Spleen (tissue), 7 donors: ENCODE results near the gene AEBP2.

Experiments used
- POLR2A ChIP-seq, 3 donors: fragments of 450-650 bp; IDR thresholded peaks; one replicate each; pipeline ENCODE4 v1.5.1; 2017; ENCODE audit warnings: antibody characterized with exemption in 3 of 3, mild to moderate bottlenecking in 1 of 3
- POLR2AphosphoS5 ChIP-seq, 3 donors: sonication (generic); formaldehyde crosslinking; IDR thresholded peaks; one replicate each; pipeline ENCODE4 v1.5.1; 2017; ENCODE audit warnings: antibody characterized with exemption in 3 of 3
- TF ChIP-seq, protein P1 (sequence below), 11 experiments: fragments of 200-600 bp in 7 of 11; fragments of 450-650 bp in 4 of 11; sonication (generic) in 4 of 11; IDR thresholded peaks in 8 of 11; conservative IDR thresholded peaks in 3 of 11; 1 replicate in 7 of 11; 2 replicates in 4 of 11; pipeline versions ENCODE4 v1.4.0 to v1.8.0; 2016 to 2021; ENCODE audit warnings: antibody characterized with exemption in 11 of 11, inconsistent platforms in 4 of 11, mild to moderate bottlenecking in 1 of 11
- donor health status: DM: no; HTN: no; CAD: no; lungs with moderate emphysema.
- donor health status: DM: no; HTN: no; CAD: no.
- donor health status: DM: no; HTN: no; CAD: no.

DNA sequence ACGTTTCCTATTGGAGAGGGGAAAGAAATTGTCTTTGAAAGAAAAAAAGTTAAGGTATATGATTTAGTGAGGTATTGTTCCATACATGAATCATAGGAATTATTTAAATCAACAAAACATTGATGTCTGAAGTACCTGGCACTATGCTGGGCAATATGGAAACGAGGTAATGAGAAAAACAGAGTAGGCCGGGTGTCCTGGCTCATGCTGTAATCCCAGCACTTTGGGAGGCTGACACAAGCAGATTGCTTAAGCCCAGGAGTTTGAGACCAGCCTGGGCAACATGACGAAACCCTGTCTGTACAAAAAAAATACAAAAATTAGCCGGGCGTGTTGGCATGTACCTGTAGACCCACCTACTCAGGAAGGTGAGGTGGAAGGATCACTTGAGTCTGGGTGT is 45.9 kb downstream of the AEBP2 start:
- TF ChIP-seq POLR2A (IDR thresholded peaks at IDR 0.05) (no peak), POLR2AphosphoS5 (IDR thresholded peaks at IDR 0.05) (no peak)
- TF ChIP-seq, protein P1, sequence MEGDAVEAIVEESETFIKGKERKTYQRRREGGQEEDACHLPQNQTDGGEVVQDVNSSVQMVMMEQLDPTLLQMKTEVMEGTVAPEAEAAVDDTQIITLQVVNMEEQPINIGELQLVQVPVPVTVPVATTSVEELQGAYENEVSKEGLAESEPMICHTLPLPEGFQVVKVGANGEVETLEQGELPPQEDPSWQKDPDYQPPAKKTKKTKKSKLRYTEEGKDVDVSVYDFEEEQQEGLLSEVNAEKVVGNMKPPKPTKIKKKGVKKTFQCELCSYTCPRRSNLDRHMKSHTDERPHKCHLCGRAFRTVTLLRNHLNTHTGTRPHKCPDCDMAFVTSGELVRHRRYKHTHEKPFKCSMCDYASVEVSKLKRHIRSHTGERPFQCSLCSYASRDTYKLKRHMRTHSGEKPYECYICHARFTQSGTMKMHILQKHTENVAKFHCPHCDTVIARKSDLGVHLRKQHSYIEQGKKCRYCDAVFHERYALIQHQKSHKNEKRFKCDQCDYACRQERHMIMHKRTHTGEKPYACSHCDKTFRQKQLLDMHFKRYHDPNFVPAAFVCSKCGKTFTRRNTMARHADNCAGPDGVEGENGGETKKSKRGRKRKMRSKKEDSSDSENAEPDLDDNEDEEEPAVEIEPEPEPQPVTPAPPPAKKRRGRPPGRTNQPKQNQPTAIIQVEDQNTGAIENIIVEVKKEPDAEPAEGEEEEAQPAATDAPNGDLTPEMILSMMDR (IDR thresholded peaks at IDR 0.05 in 8 of 11, conservative IDR thresholded peaks at IDR 0.05 in 3 of 11), result no peak
